ENCODE results near the gene SNTB2. TPM values are rescaled to one million over a fixed set of nuclear protein-coding genes. Genes with fewer than 3 reads are reported as not detected.
A peak's percentile ranks its signal among the peaks of the same experiment; 100 is the strongest.

Gene SNTB2
- total and polyA plus RNA-seq, 2 of the 13 experiments (the other 11 are each of a cell fraction or from before 2014, with no cell fraction given) = 11.5 to 19.2 TPM

DNA sequence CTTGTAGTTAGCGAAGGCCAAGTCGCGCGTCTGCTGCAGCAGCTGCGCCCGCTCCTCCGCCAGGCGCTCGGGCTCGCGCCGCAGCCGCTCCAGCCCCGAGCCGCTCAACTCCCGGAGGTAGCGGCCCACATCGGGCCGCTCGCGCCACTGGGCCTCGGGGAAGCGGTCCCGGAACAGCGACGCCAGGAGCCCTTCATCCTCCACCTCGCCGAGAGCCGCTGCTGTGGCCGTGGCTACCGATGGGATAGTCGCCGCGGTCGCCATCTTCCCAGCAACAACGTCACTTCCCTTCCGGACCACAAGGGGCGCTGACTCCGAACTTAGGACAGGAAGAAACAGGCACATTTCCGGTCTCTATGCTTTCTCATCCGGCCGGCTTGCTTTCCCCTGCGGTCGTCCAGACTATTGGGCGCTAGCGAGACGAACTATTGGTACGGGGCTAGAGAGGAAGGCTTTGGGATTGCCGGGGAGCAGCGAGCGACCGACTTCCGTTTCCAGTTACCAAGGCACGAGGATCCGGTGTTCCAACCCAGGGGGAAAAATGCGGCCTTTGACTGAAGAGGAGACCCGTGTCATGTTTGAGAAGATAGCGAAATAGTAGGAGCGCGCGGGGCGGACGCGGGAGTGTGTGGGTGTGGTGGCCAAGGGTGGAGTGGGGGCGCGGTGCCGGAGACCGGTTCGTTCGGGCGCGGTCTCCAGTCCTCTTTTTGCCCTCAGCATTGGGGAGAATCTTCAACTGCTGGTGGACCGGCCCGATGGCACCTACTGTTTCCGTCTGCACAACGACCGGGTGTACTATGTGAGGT lies 152.5 kb downstream of the SNTB2 start, which contains the start of the genes COG8 and NIP7 (continued):
- TF ChIP-seq, protein P1, sequence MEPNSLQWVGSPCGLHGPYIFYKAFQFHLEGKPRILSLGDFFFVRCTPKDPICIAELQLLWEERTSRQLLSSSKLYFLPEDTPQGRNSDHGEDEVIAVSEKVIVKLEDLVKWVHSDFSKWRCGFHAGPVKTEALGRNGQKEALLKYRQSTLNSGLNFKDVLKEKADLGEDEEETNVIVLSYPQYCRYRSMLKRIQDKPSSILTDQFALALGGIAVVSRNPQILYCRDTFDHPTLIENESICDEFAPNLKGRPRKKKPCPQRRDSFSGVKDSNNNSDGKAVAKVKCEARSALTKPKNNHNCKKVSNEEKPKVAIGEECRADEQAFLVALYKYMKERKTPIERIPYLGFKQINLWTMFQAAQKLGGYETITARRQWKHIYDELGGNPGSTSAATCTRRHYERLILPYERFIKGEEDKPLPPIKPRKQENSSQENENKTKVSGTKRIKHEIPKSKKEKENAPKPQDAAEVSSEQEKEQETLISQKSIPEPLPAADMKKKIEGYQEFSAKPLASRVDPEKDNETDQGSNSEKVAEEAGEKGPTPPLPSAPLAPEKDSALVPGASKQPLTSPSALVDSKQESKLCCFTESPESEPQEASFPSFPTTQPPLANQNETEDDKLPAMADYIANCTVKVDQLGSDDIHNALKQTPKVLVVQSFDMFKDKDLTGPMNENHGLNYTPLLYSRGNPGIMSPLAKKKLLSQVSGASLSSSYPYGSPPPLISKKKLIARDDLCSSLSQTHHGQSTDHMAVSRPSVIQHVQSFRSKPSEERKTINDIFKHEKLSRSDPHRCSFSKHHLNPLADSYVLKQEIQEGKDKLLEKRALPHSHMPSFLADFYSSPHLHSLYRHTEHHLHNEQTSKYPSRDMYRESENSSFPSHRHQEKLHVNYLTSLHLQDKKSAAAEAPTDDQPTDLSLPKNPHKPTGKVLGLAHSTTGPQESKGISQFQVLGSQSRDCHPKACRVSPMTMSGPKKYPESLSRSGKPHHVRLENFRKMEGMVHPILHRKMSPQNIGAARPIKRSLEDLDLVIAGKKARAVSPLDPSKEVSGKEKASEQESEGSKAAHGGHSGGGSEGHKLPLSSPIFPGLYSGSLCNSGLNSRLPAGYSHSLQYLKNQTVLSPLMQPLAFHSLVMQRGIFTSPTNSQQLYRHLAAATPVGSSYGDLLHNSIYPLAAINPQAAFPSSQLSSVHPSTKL (CRISPR knock-in tag; IDR thresholded peaks at IDR 0.05) = peak; percentile 70; the same call in 1 of the 2 replicates
- TF ChIP-seq ZNF878 (CRISPR knock-in tag; IDR thresholded peaks at IDR 0.05) (peak; percentile 90), ZNF468 (CRISPR knock-in tag; IDR thresholded peaks at IDR 0.05) (no peak), ISL2 (CRISPR knock-in tag; IDR thresholded peaks at IDR 0.05) (peak; percentile 59; the same call in 1 of the 2 replicates), IRF2 (CRISPR knock-in tag; IDR thresholded peaks at IDR 0.05) (peak; percentile 98), TAF1 (CRISPR knock-in tag; IDR thresholded peaks at IDR 0.05) (peak; percentile 99), ZNF790 (CRISPR knock-in tag; IDR thresholded peaks at IDR 0.05; ENCODE audit: borderline replicate concordance) (no peak)
- TF ChIP-seq, protein P2, sequence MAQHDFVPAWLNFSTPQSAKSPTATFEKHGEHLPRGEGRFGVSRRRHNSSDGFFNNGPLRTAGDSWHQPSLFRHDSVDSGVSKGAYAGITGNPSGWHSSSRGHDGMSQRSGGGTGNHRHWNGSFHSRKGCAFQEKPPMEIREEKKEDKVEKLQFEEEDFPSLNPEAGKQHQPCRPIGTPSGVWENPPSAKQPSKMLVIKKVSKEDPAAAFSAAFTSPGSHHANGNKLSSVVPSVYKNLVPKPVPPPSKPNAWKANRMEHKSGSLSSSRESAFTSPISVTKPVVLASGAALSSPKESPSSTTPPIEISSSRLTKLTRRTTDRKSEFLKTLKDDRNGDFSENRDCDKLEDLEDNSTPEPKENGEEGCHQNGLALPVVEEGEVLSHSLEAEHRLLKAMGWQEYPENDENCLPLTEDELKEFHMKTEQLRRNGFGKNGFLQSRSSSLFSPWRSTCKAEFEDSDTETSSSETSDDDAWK (CRISPR knock-in tag; IDR thresholded peaks at IDR 0.05) = no peak
- TF ChIP-seq, protein P3, sequence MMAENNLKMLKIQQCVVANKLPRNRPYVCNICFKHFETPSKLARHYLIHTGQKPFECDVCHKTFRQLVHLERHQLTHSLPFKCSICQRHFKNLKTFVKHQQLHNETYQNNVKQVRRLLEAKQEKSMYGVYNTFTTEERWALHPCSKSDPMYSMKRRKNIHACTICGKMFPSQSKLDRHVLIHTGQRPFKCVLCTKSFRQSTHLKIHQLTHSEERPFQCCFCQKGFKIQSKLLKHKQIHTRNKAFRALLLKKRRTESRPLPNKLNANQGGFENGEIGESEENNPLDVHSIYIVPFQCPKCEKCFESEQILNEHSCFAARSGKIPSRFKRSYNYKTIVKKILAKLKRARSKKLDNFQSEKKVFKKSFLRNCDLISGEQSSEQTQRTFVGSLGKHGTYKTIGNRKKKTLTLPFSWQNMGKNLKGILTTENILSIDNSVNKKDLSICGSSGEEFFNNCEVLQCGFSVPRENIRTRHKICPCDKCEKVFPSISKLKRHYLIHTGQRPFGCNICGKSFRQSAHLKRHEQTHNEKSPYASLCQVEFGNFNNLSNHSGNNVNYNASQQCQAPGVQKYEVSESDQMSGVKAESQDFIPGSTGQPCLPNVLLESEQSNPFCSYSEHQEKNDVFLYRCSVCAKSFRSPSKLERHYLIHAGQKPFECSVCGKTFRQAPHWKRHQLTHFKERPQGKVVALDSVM (CRISPR knock-in tag; IDR thresholded peaks at IDR 0.05) = peak; percentile 64
- TF ChIP-seq, protein P4, sequence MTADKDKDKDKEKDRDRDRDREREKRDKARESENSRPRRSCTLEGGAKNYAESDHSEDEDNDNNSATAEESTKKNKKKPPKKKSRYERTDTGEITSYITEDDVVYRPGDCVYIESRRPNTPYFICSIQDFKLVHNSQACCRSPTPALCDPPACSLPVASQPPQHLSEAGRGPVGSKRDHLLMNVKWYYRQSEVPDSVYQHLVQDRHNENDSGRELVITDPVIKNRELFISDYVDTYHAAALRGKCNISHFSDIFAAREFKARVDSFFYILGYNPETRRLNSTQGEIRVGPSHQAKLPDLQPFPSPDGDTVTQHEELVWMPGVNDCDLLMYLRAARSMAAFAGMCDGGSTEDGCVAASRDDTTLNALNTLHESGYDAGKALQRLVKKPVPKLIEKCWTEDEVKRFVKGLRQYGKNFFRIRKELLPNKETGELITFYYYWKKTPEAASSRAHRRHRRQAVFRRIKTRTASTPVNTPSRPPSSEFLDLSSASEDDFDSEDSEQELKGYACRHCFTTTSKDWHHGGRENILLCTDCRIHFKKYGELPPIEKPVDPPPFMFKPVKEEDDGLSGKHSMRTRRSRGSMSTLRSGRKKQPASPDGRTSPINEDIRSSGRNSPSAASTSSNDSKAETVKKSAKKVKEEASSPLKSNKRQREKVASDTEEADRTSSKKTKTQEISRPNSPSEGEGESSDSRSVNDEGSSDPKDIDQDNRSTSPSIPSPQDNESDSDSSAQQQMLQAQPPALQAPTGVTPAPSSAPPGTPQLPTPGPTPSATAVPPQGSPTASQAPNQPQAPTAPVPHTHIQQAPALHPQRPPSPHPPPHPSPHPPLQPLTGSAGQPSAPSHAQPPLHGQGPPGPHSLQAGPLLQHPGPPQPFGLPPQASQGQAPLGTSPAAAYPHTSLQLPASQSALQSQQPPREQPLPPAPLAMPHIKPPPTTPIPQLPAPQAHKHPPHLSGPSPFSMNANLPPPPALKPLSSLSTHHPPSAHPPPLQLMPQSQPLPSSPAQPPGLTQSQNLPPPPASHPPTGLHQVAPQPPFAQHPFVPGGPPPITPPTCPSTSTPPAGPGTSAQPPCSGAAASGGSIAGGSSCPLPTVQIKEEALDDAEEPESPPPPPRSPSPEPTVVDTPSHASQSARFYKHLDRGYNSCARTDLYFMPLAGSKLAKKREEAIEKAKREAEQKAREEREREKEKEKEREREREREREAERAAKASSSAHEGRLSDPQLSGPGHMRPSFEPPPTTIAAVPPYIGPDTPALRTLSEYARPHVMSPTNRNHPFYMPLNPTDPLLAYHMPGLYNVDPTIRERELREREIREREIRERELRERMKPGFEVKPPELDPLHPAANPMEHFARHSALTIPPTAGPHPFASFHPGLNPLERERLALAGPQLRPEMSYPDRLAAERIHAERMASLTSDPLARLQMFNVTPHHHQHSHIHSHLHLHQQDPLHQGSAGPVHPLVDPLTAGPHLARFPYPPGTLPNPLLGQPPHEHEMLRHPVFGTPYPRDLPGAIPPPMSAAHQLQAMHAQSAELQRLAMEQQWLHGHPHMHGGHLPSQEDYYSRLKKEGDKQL (CRISPR knock-in tag; IDR thresholded peaks at IDR 0.05; ENCODE audit: low read depth) = peak; percentile 43; the same call in 1 of the 2 replicates
- TF ChIP-seq, protein P5, sequence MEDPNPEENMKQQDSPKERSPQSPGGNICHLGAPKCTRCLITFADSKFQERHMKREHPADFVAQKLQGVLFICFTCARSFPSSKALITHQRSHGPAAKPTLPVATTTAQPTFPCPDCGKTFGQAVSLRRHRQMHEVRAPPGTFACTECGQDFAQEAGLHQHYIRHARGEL (CRISPR knock-in tag; IDR thresholded peaks at IDR 0.05) = 0 out of 2 replicates have a peak, but pooled peaks have one; percentile 63
- TF ChIP-seq, protein P6, sequence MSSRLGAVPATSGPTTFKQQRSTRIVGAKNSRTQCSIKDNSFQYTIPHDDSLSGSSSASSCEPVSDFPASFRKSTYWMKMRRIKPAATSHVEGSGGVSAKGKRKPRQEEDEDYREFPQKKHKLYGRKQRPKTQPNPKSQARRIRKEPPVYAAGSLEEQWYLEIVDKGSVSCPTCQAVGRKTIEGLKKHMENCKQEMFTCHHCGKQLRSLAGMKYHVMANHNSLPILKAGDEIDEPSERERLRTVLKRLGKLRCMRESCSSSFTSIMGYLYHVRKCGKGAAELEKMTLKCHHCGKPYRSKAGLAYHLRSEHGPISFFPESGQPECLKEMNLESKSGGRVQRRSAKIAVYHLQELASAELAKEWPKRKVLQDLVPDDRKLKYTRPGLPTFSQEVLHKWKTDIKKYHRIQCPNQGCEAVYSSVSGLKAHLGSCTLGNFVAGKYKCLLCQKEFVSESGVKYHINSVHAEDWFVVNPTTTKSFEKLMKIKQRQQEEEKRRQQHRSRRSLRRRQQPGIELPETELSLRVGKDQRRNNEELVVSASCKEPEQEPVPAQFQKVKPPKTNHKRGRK (CRISPR knock-in tag; IDR thresholded peaks at IDR 0.05) = no peak
